AG10803 (cell line): Measurements from ENCODE around the gene DNPH1.

ENCODE experiments used
- DNase-seq: peaks from one replicate; pipeline ENCODE4 v3.0.0; 2010; ENCODE audit warnings: low read depth
- H3K4me3 ChIP-seq: 2 replicates; pipeline ENCODE4 v1.5.1; 2011; ENCODE audit warnings: mild to moderate bottlenecking, low read length, control low read depth
- CTCF ChIP-seq: conservative IDR thresholded peaks from 2 replicates; pipeline ENCODE4 v1.5.1; 2011; ENCODE audit warnings: mild to moderate bottlenecking, low read length, control low read depth, inconsistent platforms

Gene DNPH1

GRCh38 chr6:43268782-43269272 is 39.5 kb upstream of the DNPH1 start:
- no peak overlapping the region for H3K4me3 ChIP-seq
- no peak for DNase-seq
- no peak for TF ChIP-seq CTCF

- DNase-seq: no peak
- no peak overlapping the region for H3K4me3 ChIP-seq
- no peak for TF ChIP-seq CTCF
Observed at GRCh38 chr6:43268355-43268700, 39.0 kb upstream of the DNPH1 start.

GRCh38 chr6:43267619-43268354 is 38.5 kb upstream of the DNPH1 start:
- H3K4me3 ChIP-seq: no peak overlapping the region
- TF ChIP-seq CTCF: no peak
- DNase-seq: no peak

- DNase-seq: no peak
- TF ChIP-seq CTCF: no peak
- no peak overlapping the region for H3K4me3 ChIP-seq
Observed at GRCh38 chr6:43265564-43265963, 36.3 kb upstream of the DNPH1 start.

- no peak for DNase-seq
- TF ChIP-seq CTCF: no peak
- no peak overlapping the region for H3K4me3 ChIP-seq
Observed at GRCh38 chr6:43264599-43265145, 35.4 kb upstream of the DNPH1 start.

GRCh38 chr6:43263314-43264178 is 34.3 kb upstream of the DNPH1 start:
- DNase-seq: peak; percentile 62
- TF ChIP-seq CTCF: peak; percentile 80
- no peak overlapping the region for H3K4me3 ChIP-seq
